ENCODE results near the gene TRABD2A.

DNA sequence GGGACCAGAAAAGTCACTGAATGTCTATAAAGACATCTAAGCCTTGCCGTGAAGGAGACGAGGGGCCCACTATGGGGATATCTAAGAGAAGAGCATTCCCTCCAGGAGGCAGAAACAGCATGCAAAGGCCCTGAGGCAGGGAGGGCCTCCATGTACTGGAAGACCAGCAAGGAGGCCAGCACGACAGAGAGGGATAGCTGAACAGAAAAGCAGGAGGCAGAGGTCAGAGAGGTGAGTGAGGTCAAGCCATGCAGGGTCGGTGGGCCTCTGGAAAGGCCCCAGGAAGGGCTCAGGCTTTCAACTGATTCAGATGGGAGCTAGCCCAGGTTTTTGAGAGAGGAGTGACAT lies 5.7 kb downstream of the TRABD2A start:
- TF ChIP-seq, protein P1, sequence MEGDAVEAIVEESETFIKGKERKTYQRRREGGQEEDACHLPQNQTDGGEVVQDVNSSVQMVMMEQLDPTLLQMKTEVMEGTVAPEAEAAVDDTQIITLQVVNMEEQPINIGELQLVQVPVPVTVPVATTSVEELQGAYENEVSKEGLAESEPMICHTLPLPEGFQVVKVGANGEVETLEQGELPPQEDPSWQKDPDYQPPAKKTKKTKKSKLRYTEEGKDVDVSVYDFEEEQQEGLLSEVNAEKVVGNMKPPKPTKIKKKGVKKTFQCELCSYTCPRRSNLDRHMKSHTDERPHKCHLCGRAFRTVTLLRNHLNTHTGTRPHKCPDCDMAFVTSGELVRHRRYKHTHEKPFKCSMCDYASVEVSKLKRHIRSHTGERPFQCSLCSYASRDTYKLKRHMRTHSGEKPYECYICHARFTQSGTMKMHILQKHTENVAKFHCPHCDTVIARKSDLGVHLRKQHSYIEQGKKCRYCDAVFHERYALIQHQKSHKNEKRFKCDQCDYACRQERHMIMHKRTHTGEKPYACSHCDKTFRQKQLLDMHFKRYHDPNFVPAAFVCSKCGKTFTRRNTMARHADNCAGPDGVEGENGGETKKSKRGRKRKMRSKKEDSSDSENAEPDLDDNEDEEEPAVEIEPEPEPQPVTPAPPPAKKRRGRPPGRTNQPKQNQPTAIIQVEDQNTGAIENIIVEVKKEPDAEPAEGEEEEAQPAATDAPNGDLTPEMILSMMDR (IDR thresholded peaks at IDR 0.05; ENCODE audit: low read length), result no peak
- TF ChIP-seq EZH2 (optimal IDR thresholded peaks at IDR 0.05; ENCODE audit: low read depth, low read length) (no peak), EZH2phosphoT487 (IDR thresholded peaks at IDR 0.05; ENCODE audit: low read length) (no peak)
